Measurements from ENCODE around the gene IL25.

DNA sequence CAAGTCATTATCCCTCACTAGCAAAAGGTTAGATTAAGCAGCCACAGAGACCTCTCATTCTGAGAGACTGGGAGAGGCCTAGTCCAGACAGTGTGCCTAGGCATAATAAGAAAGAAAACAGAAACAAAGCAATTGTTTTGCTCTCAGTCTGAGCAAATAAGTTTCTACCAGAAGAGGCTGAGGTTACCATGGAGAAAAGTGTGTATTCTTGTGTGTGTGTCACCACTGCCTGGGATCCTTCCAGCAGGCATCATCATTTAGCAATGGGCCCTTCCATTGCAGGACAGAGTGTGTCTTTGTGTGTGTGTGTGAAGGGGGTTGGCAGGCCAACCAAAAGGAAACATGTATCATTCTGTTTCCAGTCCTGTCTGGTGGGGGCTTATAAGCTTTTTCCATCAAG lies 11.3 kb upstream of the IL25 start:
- TF ChIP-seq EZH2phosphoT487 (IDR thresholded peaks at IDR 0.05; ENCODE audit: insufficient read depth, low read depth): no peak
- TF ChIP-seq EZH2 (IDR thresholded peaks at IDR 0.05; ENCODE audit: insufficient read depth, poor library complexity, severe bottlenecking): no peak
